HepG2 (cell line): ENCODE measurements around the gene C1QTNF6. TPM values are rescaled to one million over a fixed set of nuclear protein-coding genes. Genes with fewer than 3 reads are reported as not detected.
A peak's percentile ranks its signal among the peaks of the same experiment; 100 is the strongest.

Source experiments
- EED ChIP-seq: sonication (generic); formaldehyde crosslinking; IDR thresholded peaks from 2 replicates; pipeline ENCODE4 v1.5.0; 2020; ENCODE audit warnings: mild to moderate bottlenecking, missing genetic modification reagents
- MBD4 ChIP-seq: IDR thresholded peaks from 2 replicates; pipeline ENCODE4 v1.6.1; 2012; ENCODE audit warnings: low read length, inconsistent platforms, borderline replicate concordance
- MED1 ChIP-seq: sonication (generic); formaldehyde crosslinking; IDR thresholded peaks from 2 replicates; pipeline ENCODE4 v1.4.0; 2020; ENCODE audit warnings: missing genetic modification reagents
- MEIS1 ChIP-seq: sonication (generic); formaldehyde crosslinking; IDR thresholded peaks from 2 replicates; pipeline ENCODE4 v1.9.0; 2021; ENCODE audit warnings: mild to moderate bottlenecking, missing genetic modification reagents, moderate library complexity, borderline replicate concordance
- MYNN ChIP-seq: sonication (generic); formaldehyde crosslinking; IDR thresholded peaks from 2 replicates; pipeline ENCODE4 v1.4.0; 2020; ENCODE audit warnings: mild to moderate bottlenecking, low read depth, missing genetic modification reagents
- NFIB ChIP-seq: sonication (generic); formaldehyde crosslinking; IDR thresholded peaks from 2 replicates; pipeline ENCODE4 v1.9.0; 2021; ENCODE audit warnings: missing genetic modification reagents, mild to moderate bottlenecking, borderline replicate concordance
- NFYB ChIP-seq: sonication (generic); formaldehyde crosslinking; IDR thresholded peaks from 2 replicates; pipeline ENCODE4 v1.4.0; 2020; ENCODE audit warnings: missing genetic modification reagents
- TBX2 ChIP-seq: sonication (generic); formaldehyde crosslinking; IDR thresholded peaks from 2 replicates; pipeline ENCODE4 v1.5.0; 2020; ENCODE audit warnings: missing genetic modification reagents, mild to moderate bottlenecking, borderline replicate concordance
- THAP11 ChIP-seq: IDR thresholded peaks from 2 replicates; pipeline ENCODE4 v1.6.1; 2016; ENCODE audit warnings: missing biosample characterization, missing genetic modification reagents
- ZFP82 ChIP-seq: sonication (generic); formaldehyde crosslinking; IDR thresholded peaks from 2 replicates; pipeline ENCODE4 v1.5.1; 2020; ENCODE audit warnings: mild to moderate bottlenecking, missing genetic modification reagents, borderline replicate concordance
- ZNF720 ChIP-seq: sonication (generic); formaldehyde crosslinking; IDR thresholded peaks from 2 replicates; pipeline ENCODE4 v1.4.0; 2020; ENCODE audit warnings: missing genetic modification reagents
- ZNF737 ChIP-seq: sonication (generic); formaldehyde crosslinking; IDR thresholded peaks from 2 replicates; pipeline ENCODE4 v1.5.0; 2020; ENCODE audit warnings: missing genetic modification reagents, mild to moderate bottlenecking, borderline replicate concordance
- ZSCAN30 ChIP-seq: sonication (generic); formaldehyde crosslinking; IDR thresholded peaks from 2 replicates; pipeline ENCODE4 v1.5.0; 2020; ENCODE audit warnings: mild to moderate bottlenecking, missing genetic modification reagents
- polyA plus RNA-seq, 8 experiments: library from polyadenylated mRNA; depleted of rRNA in 3 of 8; stranded (reverse) in 7 of 8; unstranded in 1 of 8; fragments of >200 nt; fragmentation: Illumina TruSeq in 4 of 8; extraction: Trizol in 4 of 8; gene quantifications; 2 replicates each; pipeline versions ENCODE4 v1.2.1 to v1.2.3, GENCODE V29; 2011 to 2016; ENCODE audit warnings: low read depth in 4 of 8, missing spikeins in 1 of 8, mixed read lengths in 1 of 8; ENCODE audit not compliant: insufficient read depth in 1 of 8
- total RNA-seq, 5 experiments: library from RNA; depleted of rRNA; stranded (reverse); fragments of >200 nt; fragmentation: Illumina TruSeq; extraction: Trizol; gene quantifications; 2 replicates each; pipeline ENCODE4 v1.2.3, GENCODE V29; 2016; ENCODE audit warnings: low read depth in 1 of 5
- TF ChIP-seq, protein P1 (sequence below): IDR thresholded peaks from 2 replicates; pipeline ENCODE4 v1.6.1; 2016; ENCODE audit warnings: low read depth
- TF ChIP-seq, protein P2 (sequence below): sonication (generic); formaldehyde crosslinking; IDR thresholded peaks from 2 replicates; pipeline ENCODE4 v1.5.1; 2020; ENCODE audit warnings: missing genetic modification reagents, mild to moderate bottlenecking, borderline replicate concordance
- TF ChIP-seq, protein P3 (sequence below): sonication (generic); formaldehyde crosslinking; IDR thresholded peaks from 2 replicates; pipeline ENCODE4 v1.4.0; 2020; ENCODE audit warnings: missing genetic modification reagents, borderline replicate concordance
- TF ChIP-seq, protein P4 (sequence below): IDR thresholded peaks from 2 replicates; pipeline ENCODE4 v1.6.1; 2016; ENCODE audit warnings: missing biosample characterization, missing genetic modification reagents, low read depth
- TF ChIP-seq, protein P5 (sequence below): IDR thresholded peaks from 2 replicates; pipeline ENCODE4 v1.6.1; 2016

Gene C1QTNF6
- total and polyA plus RNA-seq, 2 of the 13 experiments (the other 11 are each of a cell fraction or from before 2014, with no cell fraction given): 2.7 to 6.9 TPM

DNA sequence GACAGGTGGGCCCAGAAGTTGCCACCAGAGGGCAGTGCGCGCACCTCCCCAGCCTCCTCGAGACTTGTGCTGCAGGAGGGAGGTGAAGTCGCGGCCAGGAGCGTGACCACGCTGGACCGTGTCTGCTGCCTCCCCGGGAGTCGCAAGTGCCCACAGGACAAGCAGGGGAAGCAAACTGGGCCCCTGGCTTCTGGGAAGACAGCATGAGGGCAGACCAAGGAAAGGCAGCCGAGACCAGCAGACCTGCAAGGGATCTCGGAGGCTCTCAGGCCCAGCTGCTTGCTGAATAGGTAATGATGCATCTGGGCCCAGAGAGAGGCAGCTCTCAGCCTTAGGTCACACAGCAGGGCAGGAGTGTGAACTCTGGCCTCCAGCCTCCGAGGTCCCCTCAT, 21.4 kb downstream of the C1QTNF6 start (continued):
- TF ChIP-seq, protein P1, sequence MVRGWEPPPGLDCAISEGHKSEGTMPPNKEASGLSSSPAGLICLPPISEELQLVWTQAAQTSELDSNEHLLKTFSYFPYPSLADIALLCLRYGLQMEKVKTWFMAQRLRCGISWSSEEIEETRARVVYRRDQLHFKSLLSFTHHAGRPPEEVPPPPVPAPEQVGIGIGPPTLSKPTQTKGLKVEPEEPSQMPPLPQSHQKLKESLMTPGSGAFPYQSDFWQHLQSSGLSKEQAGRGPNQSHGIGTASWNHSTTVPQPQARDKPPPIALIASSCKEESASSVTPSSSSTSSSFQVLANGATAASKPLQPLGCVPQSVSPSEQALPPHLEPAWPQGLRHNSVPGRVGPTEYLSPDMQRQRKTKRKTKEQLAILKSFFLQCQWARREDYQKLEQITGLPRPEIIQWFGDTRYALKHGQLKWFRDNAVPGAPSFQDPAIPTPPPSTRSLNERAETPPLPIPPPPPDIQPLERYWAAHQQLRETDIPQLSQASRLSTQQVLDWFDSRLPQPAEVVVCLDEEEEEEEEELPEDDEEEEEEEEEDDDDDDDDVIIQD (CRISPR knock-in tag): no peak
- TF ChIP-seq, protein P2, sequence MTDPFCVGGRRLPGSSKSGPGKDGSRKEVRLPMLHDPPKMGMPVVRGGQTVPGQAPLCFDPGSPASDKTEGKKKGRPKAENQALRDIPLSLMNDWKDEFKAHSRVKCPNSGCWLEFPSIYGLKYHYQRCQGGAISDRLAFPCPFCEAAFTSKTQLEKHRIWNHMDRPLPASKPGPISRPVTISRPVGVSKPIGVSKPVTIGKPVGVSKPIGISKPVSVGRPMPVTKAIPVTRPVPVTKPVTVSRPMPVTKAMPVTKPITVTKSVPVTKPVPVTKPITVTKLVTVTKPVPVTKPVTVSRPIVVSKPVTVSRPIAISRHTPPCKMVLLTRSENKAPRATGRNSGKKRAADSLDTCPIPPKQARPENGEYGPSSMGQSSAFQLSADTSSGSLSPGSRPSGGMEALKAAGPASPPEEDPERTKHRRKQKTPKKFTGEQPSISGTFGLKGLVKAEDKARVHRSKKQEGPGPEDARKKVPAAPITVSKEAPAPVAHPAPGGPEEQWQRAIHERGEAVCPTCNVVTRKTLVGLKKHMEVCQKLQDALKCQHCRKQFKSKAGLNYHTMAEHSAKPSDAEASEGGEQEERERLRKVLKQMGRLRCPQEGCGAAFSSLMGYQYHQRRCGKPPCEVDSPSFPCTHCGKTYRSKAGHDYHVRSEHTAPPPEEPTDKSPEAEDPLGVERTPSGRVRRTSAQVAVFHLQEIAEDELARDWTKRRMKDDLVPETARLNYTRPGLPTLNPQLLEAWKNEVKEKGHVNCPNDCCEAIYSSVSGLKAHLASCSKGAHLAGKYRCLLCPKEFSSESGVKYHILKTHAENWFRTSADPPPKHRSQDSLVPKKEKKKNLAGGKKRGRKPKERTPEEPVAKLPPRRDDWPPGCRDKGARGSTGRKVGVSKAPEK (CRISPR knock-in tag): 0 out of 2 replicates have a peak, but pooled peaks have one; percentile 33
- TF ChIP-seq, protein P3, sequence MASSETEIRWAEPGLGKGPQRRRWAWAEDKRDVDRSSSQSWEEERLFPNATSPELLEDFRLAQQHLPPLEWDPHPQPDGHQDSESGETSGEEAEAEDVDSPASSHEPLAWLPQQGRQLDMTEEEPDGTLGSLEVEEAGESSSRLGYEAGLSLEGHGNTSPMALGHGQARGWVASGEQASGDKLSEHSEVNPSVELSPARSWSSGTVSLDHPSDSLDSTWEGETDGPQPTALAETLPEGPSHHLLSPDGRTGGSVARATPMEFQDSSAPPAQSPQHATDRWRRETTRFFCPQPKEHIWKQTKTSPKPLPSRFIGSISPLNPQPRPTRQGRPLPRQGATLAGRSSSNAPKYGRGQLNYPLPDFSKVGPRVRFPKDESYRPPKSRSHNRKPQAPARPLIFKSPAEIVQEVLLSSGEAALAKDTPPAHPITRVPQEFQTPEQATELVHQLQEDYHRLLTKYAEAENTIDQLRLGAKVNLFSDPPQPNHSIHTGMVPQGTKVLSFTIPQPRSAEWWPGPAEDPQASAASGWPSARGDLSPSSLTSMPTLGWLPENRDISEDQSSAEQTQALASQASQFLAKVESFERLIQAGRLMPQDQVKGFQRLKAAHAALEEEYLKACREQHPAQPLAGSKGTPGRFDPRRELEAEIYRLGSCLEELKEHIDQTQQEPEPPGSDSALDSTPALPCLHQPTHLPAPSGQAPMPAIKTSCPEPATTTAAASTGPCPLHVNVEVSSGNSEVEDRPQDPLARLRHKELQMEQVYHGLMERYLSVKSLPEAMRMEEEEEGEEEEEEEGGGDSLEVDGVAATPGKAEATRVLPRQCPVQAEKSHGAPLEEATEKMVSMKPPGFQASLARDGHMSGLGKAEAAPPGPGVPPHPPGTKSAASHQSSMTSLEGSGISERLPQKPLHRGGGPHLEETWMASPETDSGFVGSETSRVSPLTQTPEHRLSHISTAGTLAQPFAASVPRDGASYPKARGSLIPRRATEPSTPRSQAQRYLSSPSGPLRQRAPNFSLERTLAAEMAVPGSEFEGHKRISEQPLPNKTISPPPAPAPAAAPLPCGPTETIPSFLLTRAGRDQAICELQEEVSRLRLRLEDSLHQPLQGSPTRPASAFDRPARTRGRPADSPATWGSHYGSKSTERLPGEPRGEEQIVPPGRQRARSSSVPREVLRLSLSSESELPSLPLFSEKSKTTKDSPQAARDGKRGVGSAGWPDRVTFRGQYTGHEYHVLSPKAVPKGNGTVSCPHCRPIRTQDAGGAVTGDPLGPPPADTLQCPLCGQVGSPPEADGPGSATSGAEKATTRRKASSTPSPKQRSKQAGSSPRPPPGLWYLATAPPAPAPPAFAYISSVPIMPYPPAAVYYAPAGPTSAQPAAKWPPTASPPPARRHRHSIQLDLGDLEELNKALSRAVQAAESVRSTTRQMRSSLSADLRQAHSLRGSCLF (CRISPR knock-in tag): no peak
- TF ChIP-seq EED (CRISPR knock-in tag) (no peak), MEIS1 (CRISPR knock-in tag) (peak; percentile 63; the same call in 1 of the 2 replicates), MYNN (CRISPR knock-in tag) (no peak), TBX2 (no peak), MBD4 (no peak), ZNF737 (CRISPR knock-in tag) (no peak), MED1 (CRISPR knock-in tag) (0 out of 2 replicates have a peak, but pooled peaks have one; percentile 25), NFYB (CRISPR knock-in tag) (no peak), ZFP82 (no peak), ZNF720 (CRISPR knock-in tag) (no peak), ZSCAN30 (CRISPR knock-in tag) (no peak), THAP11 (CRISPR knock-in tag) (no peak), NFIB (CRISPR knock-in tag) (no peak)
- TF ChIP-seq, protein P4, sequence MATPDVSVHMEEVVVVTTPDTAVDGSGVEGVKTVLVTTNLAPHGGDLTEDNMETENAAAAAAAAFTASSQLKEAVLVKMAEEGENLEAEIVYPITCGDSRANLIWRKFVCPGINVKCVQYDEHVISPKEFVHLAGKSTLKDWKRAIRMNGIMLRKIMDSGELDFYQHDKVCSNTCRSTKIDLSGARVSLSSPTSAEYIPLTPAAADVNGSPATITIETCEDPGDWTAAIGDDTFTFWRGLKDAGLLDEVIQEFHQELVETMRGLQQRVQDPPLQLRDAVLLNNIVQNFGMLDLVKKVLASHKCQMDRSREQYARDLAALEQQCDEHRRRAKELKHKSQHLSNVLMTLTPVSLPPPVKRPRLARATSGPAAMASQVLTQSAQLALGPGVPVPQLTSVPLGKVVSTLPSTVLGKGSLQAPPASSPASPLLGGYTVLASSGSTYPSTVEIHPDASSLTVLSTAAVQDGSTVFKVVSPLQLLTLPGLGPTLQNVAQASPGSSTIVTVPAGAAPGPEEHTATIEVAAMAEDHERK (CRISPR knock-in tag): no peak
- TF ChIP-seq, protein P5, sequence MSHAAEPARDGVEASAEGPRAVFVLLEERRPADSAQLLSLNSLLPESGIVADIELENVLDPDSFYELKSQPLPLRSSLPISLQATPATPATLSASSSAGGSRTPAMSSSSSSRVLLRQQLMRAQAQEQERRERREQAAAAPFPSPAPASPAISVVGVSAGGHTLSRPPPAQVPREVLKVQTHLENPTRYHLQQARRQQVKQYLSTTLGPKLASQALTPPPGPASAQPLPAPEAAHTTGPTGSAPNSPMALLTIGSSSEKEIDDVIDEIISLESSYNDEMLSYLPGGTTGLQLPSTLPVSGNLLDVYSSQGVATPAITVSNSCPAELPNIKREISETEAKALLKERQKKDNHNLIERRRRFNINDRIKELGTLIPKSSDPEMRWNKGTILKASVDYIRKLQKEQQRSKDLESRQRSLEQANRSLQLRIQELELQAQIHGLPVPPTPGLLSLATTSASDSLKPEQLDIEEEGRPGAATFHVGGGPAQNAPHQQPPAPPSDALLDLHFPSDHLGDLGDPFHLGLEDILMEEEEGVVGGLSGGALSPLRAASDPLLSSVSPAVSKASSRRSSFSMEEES (CRISPR knock-in tag): no peak
